DMS53 (cell line): ENCODE results near the gene PAM.
A peak's percentile ranks its signal among the peaks of the same experiment; 100 is the strongest.

Source experiments
- DNase-seq: peaks from one replicate; lab custom pipeline; 2025; lab: John Stamatoyannopoulos, UW

PAM gene

GRCh38 chr5:102781786-102782185, 26.7 kb downstream of the PAM start:
- no peak for DNase-seq

GRCh38 chr5:102782217-102782872, 27.2 kb downstream of the PAM start:
- DNase-seq = peak; percentile 42

- no peak for DNase-seq
These were observed 32.0 kb downstream of the PAM start for GRCh38 chr5:102787134-102787533.

GRCh38 chr5:102788788-102789187, 33.7 kb downstream of the PAM start:
- no peak for DNase-seq

- DNase-seq = no peak
These were observed 34.4 kb downstream of the PAM start for GRCh38 chr5:102789469-102789868.

- DNase-seq = no peak
These were observed 35.6 kb downstream of the PAM start for GRCh38 chr5:102790748-102791147.

- DNase-seq = peak; percentile 67
These were observed 37.6 kb downstream of the PAM start for GRCh38 chr5:102792705-102793104.

GRCh38 chr5:102794047-102794446, 38.9 kb downstream of the PAM start:
- peak; percentile 43 for DNase-seq

- peak; percentile 83 for DNase-seq
These were observed 39.7 kb downstream of the PAM start for GRCh38 chr5:102794677-102795331.

- DNase-seq = peak; percentile 55
These were observed 40.4 kb downstream of the PAM start for GRCh38 chr5:102795526-102795925.

- peak; percentile 91 for DNase-seq
These were observed 40.9 kb downstream of the PAM start for GRCh38 chr5:102796009-102796408.

GRCh38 chr5:102796498-102796897, 41.4 kb downstream of the PAM start:
- DNase-seq = peak; percentile 52

- peak; percentile 53 for DNase-seq
These were observed 42.3 kb downstream of the PAM start for GRCh38 chr5:102797322-102797884.

- DNase-seq = no peak
These were observed 43.1 kb downstream of the PAM start for GRCh38 chr5:102798104-102798785.

- DNase-seq = peak; percentile 33
These were observed 43.9 kb downstream of the PAM start for GRCh38 chr5:102799017-102799416.

- DNase-seq = no peak
These were observed 45.3 kb downstream of the PAM start for GRCh38 chr5:102800427-102800826.

- no peak for DNase-seq
These were observed 46.3 kb downstream of the PAM start for GRCh38 chr5:102801371-102801770.

- DNase-seq = no peak
These were observed 47.8 kb downstream of the PAM start for GRCh38 chr5:102802708-102803458.

- peak; percentile 98 for DNase-seq
These were observed 52.9 kb downstream of the PAM start for GRCh38 chr5:102807878-102808502.

- peak; percentile 73 for DNase-seq
These were observed 53.9 kb downstream of the PAM start for GRCh38 chr5:102809033-102809432.

- DNase-seq = peak; percentile 91
These were observed 56.9 kb downstream of the PAM start for GRCh38 chr5:102811972-102812371.

- no peak for DNase-seq
These were observed 58.6 kb downstream of the PAM start for GRCh38 chr5:102813740-102814139.
